NAMALWA (cell line): Measurements from ENCODE around the gene AHCYL2.
"Not testable (repeated sequence)": the region's sequence is repeated elsewhere in the genome, so short reads cannot be mapped to it uniquely, and the experiment has no call there.

Experiments
- DNase-seq: peaks from one replicate; pipeline ENCODE4 v3.0.0-alpha.2; 2015; ENCODE audit warnings: low spot score

The AHCYL2 gene

DNA sequence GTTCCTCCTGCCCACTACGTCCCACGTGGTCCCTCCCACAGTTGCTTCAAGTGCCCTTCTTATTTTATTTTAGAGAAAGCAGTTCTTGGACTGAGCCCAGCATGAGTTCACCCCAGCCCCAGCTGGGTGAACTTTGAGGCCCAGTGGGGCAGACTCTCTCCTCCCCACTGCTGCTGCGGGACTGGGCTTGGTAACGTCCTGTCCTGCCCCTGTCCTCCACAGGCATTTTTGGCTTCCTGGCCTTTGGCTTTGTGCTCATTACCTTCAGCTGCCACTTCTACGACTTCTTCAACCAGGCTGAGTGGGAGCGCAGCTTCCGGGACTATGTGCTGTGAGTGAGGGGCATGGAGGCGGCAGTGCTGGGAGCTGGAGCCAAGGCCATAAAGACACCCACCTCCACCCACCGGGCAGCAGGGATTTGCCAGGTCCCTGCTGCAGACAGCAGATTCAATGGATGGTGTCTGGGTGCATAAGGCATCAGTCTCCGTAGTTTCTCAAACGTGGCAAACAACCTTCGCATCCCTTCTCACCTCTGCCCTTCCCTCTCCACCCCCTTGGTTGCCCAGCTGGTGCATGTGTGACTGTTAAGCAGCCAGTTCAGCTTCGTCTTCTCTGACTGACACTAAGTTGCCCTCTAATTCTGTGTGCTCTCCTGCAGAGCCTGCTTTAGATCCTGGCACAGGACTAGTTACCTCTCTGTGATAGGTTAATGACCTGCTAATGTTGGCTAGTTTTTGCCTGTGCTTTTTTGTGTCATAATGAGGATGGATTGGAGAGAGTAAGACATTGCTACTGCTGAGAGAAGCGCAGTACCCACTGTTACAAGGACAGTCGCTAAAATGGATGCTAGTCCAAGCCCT is 15.5 kb upstream of the AHCYL2 start:
- DNase-seq = no peak

DNA sequence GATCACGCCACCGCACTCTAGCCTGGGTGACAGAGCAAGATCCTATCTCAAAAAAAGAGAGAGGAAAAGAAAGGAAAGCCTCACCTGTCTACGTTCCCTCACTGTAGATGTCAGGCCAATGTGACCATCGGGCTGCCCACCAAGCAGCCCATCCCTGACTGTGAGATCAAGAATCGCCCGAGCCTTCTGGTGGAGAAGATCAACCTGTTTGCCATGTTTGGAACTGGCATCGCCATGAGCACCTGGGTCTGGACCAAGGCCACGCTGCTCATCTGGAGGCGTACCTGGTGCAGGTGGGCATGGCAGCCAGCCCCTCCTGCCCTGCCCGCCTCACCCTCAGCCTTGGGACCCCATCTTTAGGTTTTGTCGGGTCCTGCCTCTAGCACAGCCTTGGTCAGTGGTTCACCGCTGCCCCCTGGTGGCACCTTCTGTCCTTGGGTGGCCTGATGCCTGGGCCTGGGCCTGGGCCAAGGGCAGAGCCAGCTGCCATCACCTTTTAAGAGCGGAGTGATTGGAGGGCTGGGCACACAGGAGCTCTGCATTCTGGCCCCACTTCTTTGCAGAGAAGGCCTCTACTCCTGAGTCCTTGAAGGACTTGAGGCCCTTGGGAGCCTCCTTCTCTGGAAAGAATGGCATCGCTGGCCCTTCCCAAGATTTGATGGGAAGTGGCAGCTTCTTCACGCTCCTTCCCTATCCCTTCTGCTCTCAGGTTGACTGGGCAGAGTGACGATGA is 14.4 kb upstream of the AHCYL2 start:
- DNase-seq = peak; percentile 83

GRCh38 chr7:129210989-129211312 is 13.9 kb upstream of the AHCYL2 start:
- no peak for DNase-seq

GRCh38 chr7:129212126-129212525 is 12.7 kb upstream of the AHCYL2 start:
- DNase-seq = no peak

- DNase-seq = no peak
Observed at GRCh38 chr7:129212596-129212995, 12.2 kb upstream of the AHCYL2 start.

GRCh38 chr7:129213828-129214227 is 11.0 kb upstream of the AHCYL2 start:
- DNase-seq = peak; percentile 43

DNA sequence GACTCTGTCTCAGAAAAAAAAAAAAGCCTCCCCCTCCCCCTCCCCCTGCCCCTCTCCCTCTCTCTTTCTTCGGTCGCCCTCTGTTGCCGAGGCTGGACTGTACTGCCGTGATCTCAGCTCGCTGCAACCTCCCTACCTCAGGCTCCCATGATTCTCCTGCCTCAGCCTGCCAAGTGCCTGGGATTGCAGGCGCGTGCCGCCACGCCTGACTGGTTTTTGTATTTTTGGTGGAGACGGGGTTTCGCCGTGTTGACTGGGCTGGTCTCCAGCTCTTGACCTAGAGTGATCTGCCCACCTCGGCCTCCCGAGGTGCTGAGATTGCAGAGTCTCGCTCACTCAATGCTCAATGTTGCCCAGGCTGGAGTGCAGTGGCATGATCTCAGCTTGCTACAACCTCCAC is 9.1 kb upstream of the AHCYL2 start:
- not testable (repeated sequence) for DNase-seq

GRCh38 chr7:129216101-129216715 is 8.6 kb upstream of the AHCYL2 start:
- DNase-seq = not testable (repeated sequence)

DNA sequence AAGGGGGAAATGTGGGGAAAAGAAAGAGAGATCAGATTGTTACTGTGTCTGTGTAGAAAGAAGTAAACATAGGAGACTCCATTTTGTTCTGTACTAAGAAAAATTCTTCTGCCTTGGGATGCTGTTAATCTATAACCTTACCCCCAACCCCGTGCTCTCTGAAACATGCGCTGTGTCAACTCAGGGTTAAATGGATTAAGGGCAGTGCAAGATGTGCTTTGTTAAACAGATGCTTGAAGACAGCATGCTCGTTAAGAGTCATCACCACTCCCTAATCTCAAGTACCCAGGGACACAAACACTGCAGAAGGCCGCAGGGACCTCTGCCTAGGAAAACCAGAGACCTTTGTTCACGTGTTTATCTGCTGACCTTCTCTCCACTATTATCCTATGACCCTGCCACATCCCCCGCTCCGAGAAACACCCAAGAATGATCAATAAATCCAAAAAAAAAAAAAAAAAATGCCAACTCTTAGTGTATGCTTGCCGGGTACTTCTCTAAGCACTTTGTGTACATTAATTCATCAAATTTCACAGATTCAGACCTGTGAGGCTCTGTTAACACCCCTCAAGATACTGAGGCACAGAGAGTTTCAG is 7.9 kb upstream of the AHCYL2 start:
- not testable (repeated sequence) for DNase-seq

DNA sequence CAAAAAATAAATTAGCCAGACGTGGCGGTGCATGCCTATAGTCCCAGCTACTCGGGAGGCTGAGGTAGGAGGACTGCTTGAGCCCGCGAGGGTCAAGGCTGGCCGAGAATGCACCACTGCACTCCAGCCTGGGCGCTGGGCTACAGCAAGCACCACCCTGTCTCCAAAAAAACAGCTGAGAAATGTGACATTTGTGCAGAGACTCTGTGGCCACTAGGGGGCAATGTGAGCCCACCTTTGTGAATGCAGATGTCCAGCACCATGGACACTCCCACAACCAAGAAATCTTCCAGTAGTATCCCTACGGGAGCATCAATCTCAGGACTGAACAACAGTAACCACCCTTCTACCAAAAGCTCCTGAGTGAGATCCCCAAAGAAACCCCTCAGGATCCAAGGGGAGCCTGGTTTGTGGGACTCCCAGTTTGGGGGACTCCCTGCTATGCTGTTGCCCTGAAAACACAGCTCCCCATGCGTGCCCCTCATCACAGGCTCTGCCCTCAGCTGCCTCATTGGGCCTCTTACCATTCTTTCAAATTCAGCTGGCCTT is 6.2 kb upstream of the AHCYL2 start:
- DNase-seq = peak; percentile 93

GRCh38 chr7:129219166-129219565 is 5.7 kb upstream of the AHCYL2 start:
- not testable (repeated sequence) for DNase-seq

DNA sequence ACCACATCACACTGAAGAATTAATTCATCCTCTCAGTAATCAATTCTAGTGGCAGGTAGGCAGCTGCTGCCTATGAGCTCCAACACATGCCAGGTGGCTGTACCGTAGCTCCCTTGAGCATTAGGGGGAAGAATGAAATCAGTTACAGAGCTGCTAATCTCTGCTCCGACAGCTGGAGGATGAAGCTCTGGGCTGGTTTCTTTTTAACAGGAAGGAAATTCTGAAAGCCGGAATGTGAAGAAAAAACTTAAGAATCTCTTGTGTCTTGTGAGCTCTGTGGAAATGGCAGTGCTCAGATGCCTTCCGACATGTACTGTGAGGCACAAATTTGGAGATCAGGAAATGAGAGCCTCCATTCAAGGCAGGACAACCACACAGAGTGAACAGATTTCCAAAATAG is 2.8 kb upstream of the AHCYL2 start:
- DNase-seq = peak; percentile 44

DNA sequence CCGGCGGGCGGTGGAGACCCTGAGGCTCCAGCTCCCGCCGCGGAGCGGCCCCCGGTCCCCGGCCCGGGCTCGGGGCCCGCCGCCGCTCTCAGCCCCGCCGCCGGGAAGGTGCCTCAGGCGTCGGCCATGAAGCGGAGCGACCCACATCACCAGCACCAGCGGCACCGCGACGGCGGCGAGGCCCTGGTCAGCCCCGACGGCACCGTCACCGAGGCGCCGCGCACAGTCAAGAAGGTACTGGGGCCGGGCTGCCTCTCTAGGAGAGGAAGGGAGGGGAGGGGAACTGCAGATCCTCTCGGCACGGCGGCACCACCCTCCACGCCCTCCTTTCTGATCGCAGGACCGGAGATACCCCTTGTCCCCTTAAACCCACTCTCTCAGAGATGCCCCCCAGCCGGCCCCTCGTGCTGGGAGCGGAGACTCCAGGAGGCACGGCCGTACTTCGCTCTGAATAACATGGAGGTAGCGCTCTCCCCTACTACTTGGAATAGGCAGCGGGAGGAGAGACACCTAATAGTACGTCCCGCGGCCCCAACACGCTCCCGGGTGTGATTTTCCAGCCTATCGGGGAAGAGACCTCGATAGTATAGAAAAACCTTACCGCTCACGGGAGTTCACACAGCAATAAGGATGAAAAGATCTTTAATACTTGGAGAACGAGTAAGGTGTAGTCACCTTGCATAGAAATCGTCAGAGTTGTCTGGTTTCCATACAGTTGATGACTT is 538 bp downstream of the AHCYL2 start:
- DNase-seq = peak; percentile 73

DNA sequence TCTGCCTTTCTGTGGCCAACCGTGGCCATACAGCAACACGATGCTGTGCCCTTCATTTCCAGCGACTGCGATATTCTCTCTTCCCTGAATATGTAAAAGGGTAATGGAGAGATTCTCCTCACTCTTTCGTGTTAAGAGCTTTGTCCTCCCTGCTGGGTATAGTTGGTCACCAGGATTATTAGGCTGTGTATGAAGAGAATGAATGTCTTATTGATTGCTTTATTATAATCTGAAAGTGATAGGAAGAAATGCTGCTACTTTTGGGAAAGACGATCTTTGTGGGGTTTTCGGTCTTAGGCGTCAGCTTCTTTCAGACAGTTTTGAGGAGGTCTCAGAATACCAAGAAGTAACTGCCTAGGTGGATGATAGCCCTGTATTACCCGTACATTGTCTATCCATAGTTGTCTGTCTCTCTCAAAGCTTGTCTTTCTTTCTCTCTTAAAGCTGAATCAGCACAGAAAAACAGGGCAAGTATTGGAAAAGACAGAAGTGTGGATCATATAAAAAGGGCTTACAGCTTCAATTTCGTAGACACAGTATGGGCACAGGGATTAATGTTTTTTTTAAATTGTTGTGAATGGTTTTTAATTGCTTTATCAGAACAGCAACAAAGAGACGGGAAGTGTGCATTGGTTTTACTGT is 1.2 kb downstream of the AHCYL2 start:
- peak; percentile 51 for DNase-seq

DNA sequence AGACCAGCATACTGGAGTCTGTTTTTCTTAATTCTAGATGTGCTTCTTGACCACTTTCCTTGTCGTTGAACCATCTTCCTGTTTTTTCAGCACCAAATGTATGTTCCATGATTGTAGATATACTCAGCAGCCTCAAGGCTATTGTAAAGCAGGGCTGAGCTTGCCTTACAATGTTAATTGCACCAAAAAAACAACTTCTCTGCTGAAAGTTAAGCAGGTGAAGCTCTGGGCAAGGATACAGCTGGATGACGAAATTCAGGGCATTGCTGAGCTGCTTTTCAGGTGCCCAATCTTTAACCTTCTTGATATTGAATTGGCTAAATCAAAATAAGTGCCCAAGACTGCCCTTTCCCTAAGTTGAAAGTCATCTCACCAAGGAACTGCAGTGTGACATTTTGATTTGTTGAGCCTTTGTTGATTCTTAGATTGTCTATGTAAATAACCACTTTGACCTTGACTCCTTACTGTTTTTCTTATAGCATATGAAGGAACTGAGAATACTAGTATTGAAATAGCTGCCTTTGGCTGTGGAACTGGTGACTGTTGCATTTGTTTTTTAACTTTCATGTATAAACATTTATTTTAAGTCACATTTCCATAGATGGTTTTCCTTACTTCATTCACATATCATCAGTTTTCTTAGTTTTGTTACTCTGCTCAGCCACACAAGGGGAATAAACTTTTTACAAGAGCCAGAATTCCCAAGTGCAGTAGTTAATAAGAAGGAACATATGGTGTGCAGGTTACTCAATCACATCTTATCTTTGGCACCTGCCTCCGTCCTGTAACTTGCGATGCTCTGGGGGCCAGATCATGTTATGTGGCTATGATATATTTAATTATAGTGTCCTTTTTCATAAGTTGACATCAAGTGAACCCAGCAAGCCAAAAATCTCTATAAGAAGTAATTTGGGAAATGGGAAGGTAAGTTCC is 3.1 kb downstream of the AHCYL2 start:
- no peak for DNase-seq

- no peak for DNase-seq
Observed at GRCh38 chr7:129228633-129229032, 3.8 kb downstream of the AHCYL2 start.

- DNase-seq = no peak
Observed at GRCh38 chr7:129231666-129232065, 6.8 kb downstream of the AHCYL2 start.

- no peak for DNase-seq
Observed at GRCh38 chr7:129238546-129238945, 13.7 kb downstream of the AHCYL2 start.

GRCh38 chr7:129240119-129240820 is 15.4 kb downstream of the AHCYL2 start:
- DNase-seq = no peak
